ENCODE measurements around the gene PPA1.

Gene PPA1

DNA sequence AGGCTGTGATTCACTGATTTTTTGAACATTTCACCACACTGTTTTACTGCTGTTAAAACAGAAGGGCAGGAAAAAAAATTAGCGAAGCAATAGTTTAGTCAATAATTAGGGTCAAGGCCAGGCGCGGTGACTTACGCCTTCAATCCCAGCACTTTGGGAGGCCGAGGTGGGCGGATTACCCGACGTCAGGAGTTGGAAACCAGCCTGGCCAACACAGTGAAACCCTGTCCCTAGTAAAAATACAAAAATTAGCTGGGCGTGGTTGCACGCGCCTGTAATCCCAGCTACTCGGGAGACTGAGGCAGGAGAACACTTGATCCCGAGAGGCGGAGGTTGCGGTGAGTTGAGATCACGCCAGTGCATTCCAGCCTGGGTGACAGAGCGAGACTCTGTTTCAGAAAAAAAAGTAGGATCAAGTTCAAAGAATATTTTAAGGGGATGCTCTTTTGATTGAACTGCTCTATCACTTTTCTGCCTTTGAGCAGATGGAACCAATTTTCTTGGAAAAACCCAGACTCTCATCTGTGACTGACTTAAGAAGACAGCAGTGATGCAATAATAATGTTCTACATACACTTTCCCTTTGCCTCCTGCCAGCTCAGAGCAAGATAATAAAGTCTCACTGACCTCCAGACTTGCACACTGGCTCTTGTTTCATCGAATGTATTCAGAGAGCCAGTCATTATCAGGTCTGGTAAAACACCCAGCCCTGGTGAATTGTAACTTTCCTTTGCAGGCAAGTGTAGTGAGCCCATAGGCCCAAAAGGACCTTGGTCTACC lies 1.6 kb upstream of the PPA1 start:
- DNase-seq (ENCODE audit: low spot score) = no peak
- TF ChIP-seq, protein P1, sequence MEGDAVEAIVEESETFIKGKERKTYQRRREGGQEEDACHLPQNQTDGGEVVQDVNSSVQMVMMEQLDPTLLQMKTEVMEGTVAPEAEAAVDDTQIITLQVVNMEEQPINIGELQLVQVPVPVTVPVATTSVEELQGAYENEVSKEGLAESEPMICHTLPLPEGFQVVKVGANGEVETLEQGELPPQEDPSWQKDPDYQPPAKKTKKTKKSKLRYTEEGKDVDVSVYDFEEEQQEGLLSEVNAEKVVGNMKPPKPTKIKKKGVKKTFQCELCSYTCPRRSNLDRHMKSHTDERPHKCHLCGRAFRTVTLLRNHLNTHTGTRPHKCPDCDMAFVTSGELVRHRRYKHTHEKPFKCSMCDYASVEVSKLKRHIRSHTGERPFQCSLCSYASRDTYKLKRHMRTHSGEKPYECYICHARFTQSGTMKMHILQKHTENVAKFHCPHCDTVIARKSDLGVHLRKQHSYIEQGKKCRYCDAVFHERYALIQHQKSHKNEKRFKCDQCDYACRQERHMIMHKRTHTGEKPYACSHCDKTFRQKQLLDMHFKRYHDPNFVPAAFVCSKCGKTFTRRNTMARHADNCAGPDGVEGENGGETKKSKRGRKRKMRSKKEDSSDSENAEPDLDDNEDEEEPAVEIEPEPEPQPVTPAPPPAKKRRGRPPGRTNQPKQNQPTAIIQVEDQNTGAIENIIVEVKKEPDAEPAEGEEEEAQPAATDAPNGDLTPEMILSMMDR (IDR thresholded peaks at IDR 0.05) = no peak
- H3K27ac ChIP-seq = peak overlapping the region in 1 of 2 donors; percentile 66
- H3K4me3 ChIP-seq = no peak overlapping the region

DNA sequence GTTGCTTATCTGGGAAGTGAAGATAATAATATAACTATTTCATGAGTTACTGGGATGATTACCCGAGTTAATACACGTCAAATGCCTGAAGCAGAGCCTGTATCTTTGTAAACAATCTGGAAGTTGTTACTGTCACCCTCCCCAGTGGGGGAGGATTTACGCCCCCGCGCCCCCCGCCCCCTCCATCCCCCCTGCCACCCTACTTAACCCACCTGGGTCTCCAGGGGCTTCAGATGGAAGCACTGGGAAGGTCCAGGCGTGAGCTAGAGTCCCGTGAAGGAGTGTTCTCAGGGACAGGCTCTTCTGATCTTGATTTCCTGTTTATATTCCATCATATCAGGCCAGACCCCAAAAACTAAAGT lies 691 bp upstream of the PPA1 start:
- TF ChIP-seq, protein P1 (IDR thresholded peaks at IDR 0.05) = no peak
- Histone ChIP-seq H3K27ac (peak overlapping the region; percentile 45 to 85), H3K4me3 (peak overlapping the region; percentile 87)
- no peak for DNase-seq (ENCODE audit: low spot score)

DNA sequence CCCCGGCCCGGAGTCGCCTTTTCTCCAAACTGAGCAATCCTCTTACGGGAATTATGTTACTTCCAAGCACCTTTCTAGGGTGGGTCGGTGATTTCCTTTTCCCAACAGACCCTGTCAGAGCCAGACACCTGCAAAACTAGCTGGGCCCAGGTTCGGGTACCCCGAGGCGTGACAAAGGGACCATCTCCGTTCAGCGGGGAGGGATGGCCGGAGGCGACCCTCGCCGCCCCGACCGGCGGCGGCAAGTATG lies 445 bp downstream of the PPA1 start:
- Histone ChIP-seq H3K4me3 (peak overlapping the region; percentile 87), H3K27ac (peak overlapping the region; percentile 39 to 85)
- TF ChIP-seq, protein P1 (IDR thresholded peaks at IDR 0.05) = no peak
- DNase-seq (ENCODE audit: low spot score) = no peak

DNA sequence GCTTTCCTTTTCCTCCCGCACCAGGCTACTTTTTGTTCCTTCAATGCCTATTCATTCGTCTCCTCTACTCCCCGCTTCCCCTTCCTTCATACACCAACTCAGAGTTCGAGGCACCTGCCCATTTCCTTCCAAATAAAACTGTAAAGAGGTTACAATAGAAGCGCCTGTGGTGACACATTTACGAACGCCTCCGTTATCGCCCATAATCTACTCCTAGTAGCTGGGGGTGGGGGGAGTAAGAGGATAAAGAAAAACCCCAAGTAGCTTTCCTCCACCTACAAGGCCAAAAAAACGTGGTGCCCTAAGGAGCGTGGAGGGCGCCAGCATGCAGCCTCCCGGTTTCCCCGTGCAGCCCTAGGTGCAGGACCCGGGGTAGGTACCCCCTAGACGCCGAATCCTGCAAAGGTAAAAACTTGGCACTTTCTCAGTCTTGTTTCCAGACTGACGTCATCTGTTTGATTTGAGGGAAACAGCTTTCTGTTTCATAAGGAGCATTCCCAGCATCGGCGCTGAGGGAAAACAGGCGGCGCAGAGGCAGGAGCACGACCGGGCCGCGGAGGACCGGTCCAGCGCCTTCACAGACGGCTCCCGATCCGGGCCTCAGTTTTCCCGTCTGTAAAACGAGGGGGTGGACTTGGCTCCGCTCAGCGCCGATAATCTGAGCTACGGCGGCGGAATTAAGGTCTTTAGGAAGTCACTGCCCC lies 922 bp downstream of the PPA1 start:
- TF ChIP-seq, protein P1 (IDR thresholded peaks at IDR 0.05) = no peak
- H3K27ac ChIP-seq = peak overlapping the region; percentile 39 to 85
- H3K4me3 ChIP-seq = peak overlapping the region; percentile 87
- no peak for DNase-seq (ENCODE audit: low spot score)

DNA sequence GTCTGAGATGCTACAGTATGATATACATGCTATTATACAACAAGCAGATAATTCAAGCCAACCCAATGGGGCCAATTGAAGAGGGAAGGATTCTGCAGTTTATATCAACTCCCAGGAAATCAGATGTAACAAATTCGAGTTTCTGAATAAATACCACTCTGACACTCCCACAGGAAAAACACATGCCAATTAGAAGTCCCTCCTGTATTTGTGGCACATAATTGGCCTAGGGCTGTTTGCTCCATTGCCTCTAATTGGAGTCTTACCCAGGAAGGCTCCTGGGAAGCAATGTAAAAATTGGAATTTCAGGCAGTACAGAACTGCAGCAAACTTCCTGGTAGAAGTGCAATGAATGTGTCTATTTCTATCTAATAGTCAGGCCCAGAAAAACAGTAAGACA lies 4.7 kb downstream of the PPA1 start:
- H3K4me3 ChIP-seq = no peak overlapping the region
- no peak for DNase-seq (ENCODE audit: low spot score)
- no peak overlapping the region for H3K27ac ChIP-seq
- TF ChIP-seq, protein P1 (IDR thresholded peaks at IDR 0.05) = no peak

DNA sequence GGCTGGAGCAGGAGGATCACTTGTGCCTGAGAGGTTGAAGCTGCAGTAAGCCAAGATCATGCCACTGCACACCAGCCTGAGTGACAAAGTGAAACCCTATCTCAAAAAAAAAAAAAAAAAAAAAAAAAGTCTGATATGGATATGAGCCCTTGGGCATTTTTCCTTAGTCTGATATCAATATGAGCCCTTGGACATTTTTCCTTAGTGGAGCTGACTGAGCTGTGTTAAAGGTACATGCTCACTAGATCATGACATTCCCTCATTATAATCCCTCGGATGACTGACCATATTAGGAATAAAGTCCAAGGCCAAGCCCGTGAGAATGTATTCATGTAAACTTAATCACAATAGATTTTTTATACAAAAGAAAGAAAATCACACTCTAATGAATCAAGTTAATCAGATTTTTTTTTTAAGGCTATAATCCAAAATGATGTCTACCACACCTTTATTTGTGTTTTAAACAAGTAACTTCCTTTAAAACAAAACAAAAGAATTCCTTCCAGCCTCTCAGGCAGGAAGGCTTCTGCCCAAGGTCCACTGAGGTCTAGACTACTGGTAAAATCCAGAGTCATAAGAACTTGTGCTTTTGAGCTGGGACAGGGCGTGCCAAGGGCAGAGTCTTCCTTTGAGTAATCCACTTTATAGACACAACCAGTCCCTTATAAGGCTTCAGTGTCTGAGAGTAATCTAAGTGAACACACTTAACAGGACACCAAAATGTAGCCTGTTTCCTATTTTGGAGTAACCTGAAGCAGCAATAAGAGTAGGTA lies 5.5 kb downstream of the PPA1 start:
- H3K27ac ChIP-seq = no peak overlapping the region
- no peak overlapping the region for H3K4me3 ChIP-seq

More for the DNA sequence above, 5.5 kb downstream of the PPA1 start:
- TF ChIP-seq, protein P1 (IDR thresholded peaks at IDR 0.05) = no peak
- no peak for DNase-seq (ENCODE audit: low spot score)

All from coronary artery (tissue), 2 donors.